Activated CD4-positive, alpha-beta T cell treated with anti-CD3 and anti-CD28 coated beads, Interleukin-2, amount 10 ng/mL, durations not matched to agents 7 days and 5 days (primary cell): ENCODE results near the gene PLA2G4F. TPM values are rescaled to one million over a fixed set of nuclear protein-coding genes. Genes with fewer than 3 reads are reported as not detected.

Experiments used
- CTCF ChIA-PET: fragments of 350-600 bp; sonication (Branson Sonifier 250); formaldehyde crosslinking; loops from one replicate; lab custom pipeline; 2021; ENCODE audit warnings: antibody characterized with exemption; lab: Charles Lee
- POLR2A ChIA-PET: fragments of 350-600 bp; sonication (Branson Sonifier 250); formaldehyde crosslinking; loops from one replicate; lab custom pipeline; 2021; ENCODE audit warnings: antibody characterized with exemption; lab: Charles Lee
- DNase-seq: peaks from one replicate; pipeline ENCODE4 v3.0.0-alpha.2; 2020
- H3K27ac Mint-ChIP-seq: one replicate; pipeline ENCODE4 v1.8.0; 2021; ENCODE audit warnings: mild to moderate bottlenecking, moderate library complexity, mixed read lengths
- H3K27me3 Mint-ChIP-seq: one replicate; pipeline ENCODE4 v1.8.0; 2021; ENCODE audit warnings: mixed read lengths
- H3K36me3 Mint-ChIP-seq: one replicate; pipeline ENCODE4 v1.8.0; 2021; ENCODE audit warnings: low read depth, mixed read lengths
- H3K4me1 Mint-ChIP-seq: one replicate; pipeline ENCODE4 v1.8.0; 2021; ENCODE audit warnings: mixed read lengths
- H3K4me3 Mint-ChIP-seq: one replicate; pipeline ENCODE4 v1.8.0; 2021; ENCODE audit warnings: mild to moderate bottlenecking, moderate library complexity, mixed read lengths
- H3K9me3 Mint-ChIP-seq: one replicate; pipeline ENCODE4 v1.8.0; 2021; ENCODE audit warnings: mixed read lengths
- total RNA-seq, 2 experiments: library from RNA; stranded (reverse); gene quantifications; one replicate each; pipeline ENCODE4 v1.2.3, GENCODE V29; 2021

PLA2G4F gene
- total RNA-seq, 2 experiments from 2014 or later: not detected

GRCh38 chr15:42159381-42160015 is 3.1 kb upstream of the PLA2G4F start:
- H3K36me3 Mint-ChIP-seq: peaks cover 27% of the 10 kb centered on the region
- no peak overlapping the region for H3K4me3 Mint-ChIP-seq
- H3K9me3 Mint-ChIP-seq: no peaks in the 10 kb centered on the region
- H3K27me3 Mint-ChIP-seq: no peaks in the 10 kb centered on the region
- H3K4me1 Mint-ChIP-seq: no peaks in the 10 kb centered on the region
- ChIA-PET CTCF (interaction anchor here (0.5 kb wide), 1 partner anchor 206 kb away, joined by 4 read pairs; no protein-coding TSS in a partner anchor), POLR2A (no interaction called here)
- DNase-seq: no peak
- H3K27ac Mint-ChIP-seq: no peak overlapping the region

DNA sequence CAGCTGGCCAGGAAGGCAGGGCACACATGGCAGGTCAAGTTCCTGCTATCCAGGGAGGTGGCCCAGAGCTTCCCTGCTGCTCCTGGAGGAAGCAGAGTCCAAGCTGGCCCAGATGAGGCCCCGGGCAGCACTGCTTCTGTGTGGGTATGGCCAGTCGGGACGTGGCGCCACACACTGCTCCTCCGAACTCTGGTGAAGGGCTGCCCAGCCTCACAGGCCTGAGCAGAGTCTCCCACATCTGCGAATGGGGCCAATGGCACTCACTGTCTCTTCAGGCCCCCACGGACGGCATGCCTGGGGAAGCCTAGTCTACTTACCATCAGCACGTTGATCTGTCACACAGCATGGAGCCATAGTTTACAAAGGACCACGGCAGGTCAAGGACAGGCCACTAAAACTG is 2.5 kb upstream of the PLA2G4F start:
- Mint-ChIP-seq H3K4me1 (no peaks in the 10 kb centered on the region), H3K27ac (no peak overlapping the region), H3K9me3 (no peaks in the 10 kb centered on the region), H3K36me3 (peaks cover 25% of the 10 kb centered on the region), H3K27me3 (no peaks in the 10 kb centered on the region), H3K4me3 (no peak overlapping the region)
- POLR2A ChIA-PET: no interaction called here
- DNase-seq: no peak
- CTCF ChIA-PET: no interaction called here

- Mint-ChIP-seq H3K27me3 (no peaks in the 10 kb centered on the region), H3K4me1 (no peaks in the 10 kb centered on the region), H3K36me3 (peaks cover 23% of the 10 kb centered on the region), H3K27ac (no peak overlapping the region), H3K4me3 (no peak overlapping the region), H3K9me3 (no peaks in the 10 kb centered on the region)
- DNase-seq: no peak
- CTCF ChIA-PET: no interaction called here
- POLR2A ChIA-PET: no interaction called here
Observed at GRCh38 chr15:42157981-42158765, 1.7 kb upstream of the PLA2G4F start.

GRCh38 chr15:42157381-42157780 is 945 bp upstream of the PLA2G4F start:
- CTCF ChIA-PET: no interaction called here
- no peaks in the 10 kb centered on the region for H3K4me1 Mint-ChIP-seq

DNA sequence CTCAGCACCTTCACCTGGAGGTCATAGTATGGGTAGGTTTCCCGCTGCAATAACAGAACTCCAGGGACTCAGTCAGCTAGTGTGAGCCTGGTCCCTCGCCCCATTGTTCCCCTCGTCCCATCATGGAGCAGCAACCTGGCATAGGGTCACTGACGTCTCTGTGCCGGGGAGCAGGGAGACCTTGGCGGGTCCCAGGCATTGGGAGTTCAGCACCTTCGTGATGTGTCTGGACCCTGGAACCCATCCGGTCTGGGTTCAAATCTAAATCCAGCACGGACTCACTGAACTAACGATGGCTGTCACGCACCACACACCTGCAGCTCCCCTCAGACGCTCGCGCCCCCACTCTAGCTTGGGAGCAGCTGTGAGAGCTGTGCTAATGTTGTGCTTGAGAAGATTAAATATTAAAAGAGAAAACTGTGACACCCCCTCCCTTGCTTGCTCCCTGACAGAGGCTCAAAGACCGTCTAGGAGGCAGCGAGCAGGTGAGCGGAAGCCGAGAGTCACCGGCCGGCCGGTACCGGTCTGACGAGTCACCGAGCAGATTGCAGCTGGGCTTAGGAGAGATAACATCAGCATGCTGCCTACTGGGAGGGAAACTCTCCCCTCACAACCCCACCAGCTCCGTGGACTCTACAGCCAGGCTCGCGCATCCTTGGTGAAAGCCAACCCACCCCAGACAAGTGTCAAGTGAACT is 742 bp downstream of the PLA2G4F start:
- Mint-ChIP-seq H3K4me1 (no peaks in the 10 kb centered on the region), H3K27ac (no peak overlapping the region), H3K27me3 (no peaks in the 10 kb centered on the region), H3K36me3 (peaks cover 12% of the 10 kb centered on the region), H3K4me3 (no peak overlapping the region), H3K9me3 (no peaks in the 10 kb centered on the region)
- ChIA-PET CTCF (interaction anchor here (0.6 to 1.0 kb wide), 2 partner anchors 13 to 550 kb away, joined by 4 read pairs; no protein-coding TSS in a partner anchor), POLR2A (interaction anchor here (1.2 kb wide), 1 partner anchor 24 kb away, joined by 3 read pairs; no protein-coding TSS in a partner anchor)
- DNase-seq: no peak

More at GRCh38 chr15:42157381-42157780, 945 bp upstream of the PLA2G4F start:
- Mint-ChIP-seq H3K9me3 (no peaks in the 10 kb centered on the region), H3K36me3 (peaks cover 23% of the 10 kb centered on the region), H3K27ac (no peak overlapping the region), H3K4me3 (no peak overlapping the region), H3K27me3 (no peaks in the 10 kb centered on the region)
- DNase-seq: no peak
- POLR2A ChIA-PET: no interaction called here

DNA sequence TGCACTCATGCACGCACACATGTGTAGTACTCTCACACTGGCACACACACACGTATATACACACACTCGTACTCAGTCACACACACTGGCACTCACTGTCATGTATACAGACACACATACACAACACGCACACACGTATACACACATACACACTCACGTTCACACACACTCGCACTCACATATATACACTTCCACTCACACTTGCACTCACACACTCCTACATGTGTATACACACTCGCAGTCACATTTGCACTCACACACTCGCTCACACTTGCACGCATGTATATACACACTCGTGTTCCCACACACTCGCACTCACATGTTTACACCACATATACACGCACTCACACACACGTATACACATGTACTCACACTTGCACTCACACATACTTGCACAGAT is 1.5 kb downstream of the PLA2G4F start:
- no peaks in the 10 kb centered on the region for H3K27me3 Mint-ChIP-seq
- H3K4me1 Mint-ChIP-seq: no peaks in the 10 kb centered on the region
- ChIA-PET POLR2A (no interaction called here), CTCF (no interaction called here)
- no peak for DNase-seq
- H3K36me3 Mint-ChIP-seq: peaks cover 11% of the 10 kb centered on the region
- no peaks in the 10 kb centered on the region for H3K9me3 Mint-ChIP-seq
- no peak overlapping the region for H3K4me3 Mint-ChIP-seq
- H3K27ac Mint-ChIP-seq: no peak overlapping the region

DNA sequence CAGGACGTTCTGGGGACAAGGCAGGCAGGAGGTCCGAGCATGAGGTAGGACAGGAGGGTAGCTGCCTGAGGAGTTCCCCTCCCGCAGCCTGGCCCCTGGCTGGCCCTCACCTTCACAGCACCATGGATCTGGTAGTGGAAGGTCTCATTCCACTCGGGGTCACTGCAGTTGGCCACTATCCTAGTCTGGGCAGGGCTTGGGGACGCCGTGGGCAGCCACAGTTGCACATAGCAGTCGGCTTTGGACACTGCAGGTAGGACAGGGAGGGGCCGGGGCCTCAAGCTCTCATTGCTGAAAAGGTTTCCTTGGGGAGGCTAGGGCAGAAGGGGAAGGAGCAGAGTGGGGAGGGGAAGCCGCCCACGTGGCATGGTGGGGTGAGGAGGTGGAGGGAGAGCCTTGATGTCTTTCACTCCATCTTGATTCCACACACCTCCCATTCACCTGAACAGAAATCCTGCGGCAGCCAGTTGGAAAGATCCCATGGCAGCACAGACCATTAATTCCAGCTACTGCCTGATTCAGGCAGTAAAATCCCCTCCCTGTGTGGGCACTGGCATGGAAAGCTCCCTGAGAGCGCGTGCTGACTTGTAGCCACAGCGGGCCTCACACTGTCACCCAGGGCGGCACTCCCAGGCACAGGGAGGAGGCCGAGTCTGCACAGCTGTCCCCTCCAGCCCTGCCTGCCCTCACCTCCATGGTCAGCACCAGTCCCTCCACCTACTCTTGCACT is 2.1 kb downstream of the PLA2G4F start:
- peaks cover 8% of the 10 kb centered on the region for H3K36me3 Mint-ChIP-seq
- no peaks in the 10 kb centered on the region for H3K4me1 Mint-ChIP-seq
- no peaks in the 10 kb centered on the region for H3K27me3 Mint-ChIP-seq
- H3K4me3 Mint-ChIP-seq: no peak overlapping the region
- H3K27ac Mint-ChIP-seq: no peak overlapping the region
- H3K9me3 Mint-ChIP-seq: no peaks in the 10 kb centered on the region
- ChIA-PET CTCF (interaction anchor here (1.2 kb wide), 1 partner anchor 9 kb away, joined by 3 read pairs; no protein-coding TSS in a partner anchor), POLR2A (no interaction called here)
- DNase-seq: no peak

- ChIA-PET POLR2A (no interaction called here), CTCF (interaction anchor here (0.7 to 1.2 kb wide), 2 partner anchors 10 to 63 kb away, joined by 3 to 4 read pairs; no protein-coding TSS in a partner anchor)
- Mint-ChIP-seq H3K27ac (no peak overlapping the region), H3K36me3 (peaks cover 5% of the 10 kb centered on the region), H3K9me3 (no peaks in the 10 kb centered on the region), H3K27me3 (no peaks in the 10 kb centered on the region), H3K4me3 (no peak overlapping the region), H3K4me1 (no peaks in the 10 kb centered on the region)
- no peak for DNase-seq
Observed at GRCh38 chr15:42153874-42154211, 2.6 kb downstream of the PLA2G4F start.

DNA sequence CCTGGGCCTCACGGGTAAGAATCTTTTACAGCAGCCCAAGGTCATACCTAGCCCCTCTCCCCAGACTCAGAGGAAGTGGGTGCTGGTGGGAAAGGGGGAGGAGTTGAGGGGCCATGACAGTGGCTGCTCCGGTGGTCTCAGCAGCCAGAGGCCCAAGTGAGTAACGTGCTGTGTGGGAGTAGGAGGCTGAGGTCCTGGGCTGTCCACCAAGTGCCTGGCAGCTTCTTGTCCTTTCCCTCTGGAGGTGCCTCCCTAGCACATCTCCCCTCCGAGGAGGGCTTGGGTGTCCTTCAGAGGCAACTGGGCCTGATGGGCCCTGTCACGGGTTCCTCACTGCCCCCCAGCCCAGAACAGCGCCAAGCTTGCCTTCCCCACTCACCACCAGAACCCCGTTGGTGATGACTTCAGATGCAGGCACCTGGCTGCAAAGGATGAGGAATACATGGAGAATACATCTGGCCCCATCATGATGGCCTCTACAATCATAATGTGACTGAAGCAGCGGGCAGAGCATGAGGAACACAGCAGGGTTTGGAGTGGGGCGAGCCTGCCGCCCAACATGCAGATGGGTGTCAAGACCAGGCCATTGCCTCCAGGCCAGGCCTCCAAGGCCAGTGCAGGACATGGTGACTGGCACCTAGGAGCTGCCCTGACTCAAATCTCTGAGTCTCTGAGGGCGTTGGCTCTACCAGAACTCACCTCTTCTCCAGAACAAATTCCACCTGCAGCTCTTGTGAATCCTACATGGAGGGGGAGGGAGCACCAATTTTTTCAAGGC is 3.3 kb downstream of the PLA2G4F start:
- H3K4me3 Mint-ChIP-seq: no peak overlapping the region
- H3K4me1 Mint-ChIP-seq: no peaks in the 10 kb centered on the region
- H3K9me3 Mint-ChIP-seq: no peaks in the 10 kb centered on the region
- DNase-seq: no peak
- H3K27ac Mint-ChIP-seq: no peak overlapping the region
- H3K36me3 Mint-ChIP-seq: no peaks in the 10 kb centered on the region
- H3K27me3 Mint-ChIP-seq: no peaks in the 10 kb centered on the region
- POLR2A ChIA-PET: no interaction called here
- CTCF ChIA-PET: interaction anchor here (0.5 to 1.2 kb wide), 3 partner anchors 11 to 545 kb away, joined by 3 to 7 read pairs (median 4); no protein-coding TSS in a partner anchor

GRCh38 chr15:42152196-42152920 is 4.1 kb downstream of the PLA2G4F start:
- DNase-seq: no peak
- Mint-ChIP-seq H3K36me3 (no peaks in the 10 kb centered on the region), H3K9me3 (no peaks in the 10 kb centered on the region), H3K27ac (no peak overlapping the region), H3K4me3 (no peak overlapping the region), H3K27me3 (no peaks in the 10 kb centered on the region), H3K4me1 (no peaks in the 10 kb centered on the region)
- ChIA-PET POLR2A (no interaction called here), CTCF (interaction anchor here (0.5 kb wide), 1 partner anchor 545 kb away, joined by 7 read pairs; no protein-coding TSS in a partner anchor)

DNA sequence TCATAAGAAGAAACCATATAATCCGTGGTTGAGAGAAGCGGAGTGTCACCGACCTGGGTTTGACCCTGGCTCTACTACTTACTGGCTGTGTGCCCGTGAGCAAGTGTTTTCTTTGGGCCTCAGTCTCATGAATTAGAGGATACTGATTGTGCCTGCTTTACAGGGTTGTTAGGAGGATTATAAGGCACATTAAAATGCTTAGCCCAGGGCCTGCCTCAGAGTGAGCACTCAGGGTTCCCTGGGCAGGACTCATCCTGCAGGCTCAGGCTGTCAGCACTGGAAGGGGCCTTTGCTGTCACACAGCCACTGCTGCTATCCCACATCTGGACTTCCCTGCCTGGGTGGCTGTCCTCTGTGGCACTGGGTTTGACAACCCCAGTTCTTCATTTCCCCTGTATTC is 4.7 kb downstream of the PLA2G4F start:
- no peaks in the 10 kb centered on the region for H3K4me1 Mint-ChIP-seq
- ChIA-PET CTCF (interaction anchor here (1.7 kb wide), 1 partner anchor 9 kb away, joined by 3 read pairs; no protein-coding TSS in a partner anchor), POLR2A (no interaction called here)
- no peaks in the 10 kb centered on the region for H3K9me3 Mint-ChIP-seq
- H3K36me3 Mint-ChIP-seq: no peaks in the 10 kb centered on the region
- no peak for DNase-seq
- H3K4me3 Mint-ChIP-seq: no peak overlapping the region
- H3K27ac Mint-ChIP-seq: no peak overlapping the region
- H3K27me3 Mint-ChIP-seq: no peaks in the 10 kb centered on the region
